Right cardiac atrium (tissue), 5 donors: ENCODE measurements around the gene CHD9. TPM values are rescaled to one million over a fixed set of nuclear protein-coding genes. Genes with fewer than 3 reads are reported as not detected.

Experiments used
- ATAC-seq, 2 donors: fragments of 200-7000 bp; cut with Tn5 transposase; one replicate each; pipeline versions ENCODE4 v1.8.0 to v1.9.1; 2020; ENCODE audit warnings: moderate library complexity in 2 of 2, mild to moderate bottlenecking in 1 of 2
- DNase-seq, 3 donors: peaks; one replicate each; pipeline ENCODE4 v3.0.0-alpha.2; 2020
- H3K27ac ChIP-seq: one replicate; pipeline ENCODE4 v1.5.1; 2013; ENCODE audit warnings: mild to moderate bottlenecking, low read length, control low read depth, moderate library complexity
- H3K27me3 ChIP-seq: one replicate; pipeline ENCODE4 v1.6.1; 2013; ENCODE audit not compliant: control insufficient read depth, insufficient read depth
- H3K4me1 ChIP-seq: one replicate; pipeline ENCODE4 v1.6.1; 2013; ENCODE audit warnings: low read length; ENCODE audit not compliant: control insufficient read depth, insufficient read depth
- H3K4me3 ChIP-seq: one replicate; pipeline ENCODE4 v1.5.1; 2013; ENCODE audit warnings: low read length, control low read depth
- H3K9me3 ChIP-seq: one replicate; pipeline ENCODE4 v1.6.1; 2013; ENCODE audit warnings: low read length; ENCODE audit not compliant: control insufficient read depth
- WGBS: extraction: QIAGEN DNeasy Blood & Tissue Kit; methylation state at CpG from one replicate; pipeline ENCODE4 v1.1.7; 2013; 5-methylcytosine and 5-hydroxymethylcytosine counted together
- intact Hi-C, 4 donors: fragments of 100-400 bp; cut with DNase I; formaldehyde crosslinking; loops; one replicate each; pipeline versions ENCODE4 v1.11.0 to v1.14.0; 2022 to 2023
- polyA plus RNA-seq: library from polyadenylated mRNA; stranded (reverse); fragments of 200-250 nt; gene quantifications from one replicate; pipeline ENCODE4 v1.2.3, GENCODE V29; 2013
- total RNA-seq, 4 donors: library from RNA; stranded (reverse); fragmentation: NEBNext Ultra II Directional; extraction: Animal tissue kit (Norgen Biotek cat#: 25700); gene quantifications; one replicate each; pipeline ENCODE4 v1.2.1, GENCODE V29; 2021
- donor health status: healthy with polysubstance abuse.
- donor health status: DM: no; HTN: yes; CAD: no.
- donor health status: DM: no; HTN: no; CAD: no.
- donor health status: DM: no; HTN: yes; CAD: no; lungs with severe emphysema.
- donor health status: DM: yes; HTN: yes; CAD: no.

The CHD9 gene
- total and polyA plus RNA-seq, 5 donors, result 7.3 to 73.5 (median 57.3) TPM

- DNase-seq, result no peak
- Histone ChIP-seq H3K27ac (no peak overlapping the region), H3K4me1 (peaks cover 3% of the 10 kb centered on the region), H3K27me3 (peaks cover 4% of the 10 kb centered on the region), H3K9me3 (no peaks in the 10 kb centered on the region), H3K4me3 (no peak overlapping the region)
- WGBS, result 64% methylated on average over 1 of the region's 1 CpG
- ATAC-seq, result no peak
- intact Hi-C loops, result no loop called here
Observed at GRCh38 chr16:53369921-53370320, 315.1 kb downstream of the CHD9 start.

GRCh38 chr16:53370827-53371226 is 316.0 kb downstream of the CHD9 start:
- intact Hi-C loops, result no loop called here
- H3K27me3 ChIP-seq, result peaks cover 4% of the 10 kb centered on the region

GRCh38 chr16:53372992-53373871 is 318.4 kb downstream of the CHD9 start:
- Histone ChIP-seq H3K27me3 (no peaks in the 10 kb centered on the region), H3K9me3 (no peaks in the 10 kb centered on the region), H3K27ac (no peak overlapping the region), H3K4me3 (peak overlapping the region; percentile 33), H3K4me1 (peaks cover 3% of the 10 kb centered on the region)
- WGBS, result 22% methylated on average over 56 of the region's 56 CpGs
- peak in 2 of 3 donors; percentile 58 to 62 for DNase-seq
- intact Hi-C loops, result no loop called here
- peak; percentile 32 to 33 for ATAC-seq

More at GRCh38 chr16:53370827-53371226, 316.0 kb downstream of the CHD9 start:
- DNase-seq (no peak), ATAC-seq (no peak)
- Histone ChIP-seq H3K4me3 (no peak overlapping the region), H3K9me3 (no peaks in the 10 kb centered on the region), H3K4me1 (peaks cover 3% of the 10 kb centered on the region), H3K27ac (no peak overlapping the region)

GRCh38 chr16:53374800-53375199 is 320.0 kb downstream of the CHD9 start:
- ATAC-seq (no peak), DNase-seq (no peak)
- Histone ChIP-seq H3K4me1 (peaks cover 3% of the 10 kb centered on the region), H3K27me3 (no peaks in the 10 kb centered on the region), H3K4me3 (no peak overlapping the region), H3K27ac (no peak overlapping the region), H3K9me3 (no peaks in the 10 kb centered on the region)
- 95% methylated on average over 5 of the region's 5 CpGs for WGBS
- intact Hi-C loops, result no loop called here

- H3K27ac ChIP-seq, result no peak overlapping the region
- no peak overlapping the region for H3K4me3 ChIP-seq
- DNase-seq, result no peak
- intact Hi-C loops, result no loop called here
- H3K27me3 ChIP-seq, result no peaks in the 10 kb centered on the region
- no peaks in the 10 kb centered on the region for H3K9me3 ChIP-seq
- ATAC-seq, result no peak
- 57% methylated on average over 5 of the region's 5 CpGs for WGBS
- H3K4me1 ChIP-seq, result peaks cover 3% of the 10 kb centered on the region
Observed at GRCh38 chr16:53378138-53378537, 323.3 kb downstream of the CHD9 start.

Other genes with a start within 250 kb of the CHD9 start
- under 1 TPM; 0.50 to 0.94 (median 0.77) TPM for gene CHD9NB, start 2.1 kb upstream of the CHD9 start, total RNA-seq
- 0.77 TPM for gene CHD9NB, start 2.1 kb upstream of the CHD9 start, polyA plus RNA-seq